ENCODE data around the gene SNAP47.

Gene SNAP47

GRCh38 chr1:227731696-227732585, 3.3 kb upstream of the SNAP47 start:
- DNase-seq = no peak

GRCh38 chr1:227732586-227733308, 2.5 kb upstream of the SNAP47 start:
- DNase-seq = no peak

GRCh38 chr1:227733309-227733705, 1.9 kb upstream of the SNAP47 start:
- DNase-seq = no peak

- no peak for DNase-seq
Measured at GRCh38 chr1:227733751-227734545, 1.3 kb upstream of the SNAP47 start.

GRCh38 chr1:227734546-227734855, 734 bp upstream of the SNAP47 start:
- peak in 1 of 5 experiments; percentile 29 for DNase-seq

GRCh38 chr1:227735539-227736285, 477 bp downstream of the SNAP47 start:
- no peak for DNase-seq

- no peak for DNase-seq
Measured at GRCh38 chr1:227736814-227737432, 1.7 kb downstream of the SNAP47 start.

GRCh38 chr1:227738820-227739219, 3.6 kb downstream of the SNAP47 start:
- no peak for DNase-seq

GRCh38 chr1:227739636-227740035, 4.4 kb downstream of the SNAP47 start:
- DNase-seq = no peak

- DNase-seq = no peak
Measured at GRCh38 chr1:227740401-227740960, 5.2 kb downstream of the SNAP47 start.

- DNase-seq = no peak
Measured at GRCh38 chr1:227741166-227741870, 6.1 kb downstream of the SNAP47 start.

GRCh38 chr1:227742738-227743715, 7.8 kb downstream of the SNAP47 start:
- DNase-seq = no peak

- no peak for DNase-seq
Measured at GRCh38 chr1:227744668-227745067, 9.4 kb downstream of the SNAP47 start.

- no peak for DNase-seq
Measured at GRCh38 chr1:227745568-227746265, 10.5 kb downstream of the SNAP47 start.

- no peak for DNase-seq
Measured at GRCh38 chr1:227746676-227747075, 11.4 kb downstream of the SNAP47 start.

- no peak for DNase-seq
Measured at GRCh38 chr1:227747382-227747781, 12.1 kb downstream of the SNAP47 start.

GRCh38 chr1:227747948-227748495, 12.8 kb downstream of the SNAP47 start:
- no peak for DNase-seq

- DNase-seq = peak in 1 of 5 experiments; percentile 90
Measured at GRCh38 chr1:227748496-227749182, 13.4 kb downstream of the SNAP47 start.
